Adrenal gland (tissue), 12 donors: Measurements from ENCODE around the gene CTPS2. TPM values are rescaled to one million over a fixed set of nuclear protein-coding genes. Genes with fewer than 3 reads are reported as not detected.

Source experiments
- DNase-seq, 7 donors: peaks; one replicate each; pipeline ENCODE4 v3.0.0-alpha.2; 2019 to 2020
- H3K27ac ChIP-seq, 5 donors: fragments of 200-600 bp; sonication (generic) in 4 of 5; 1 replicate in 3 of 5; 2 replicates in 2 of 5; pipeline versions ENCODE4 v1.5.1 to v1.8.0; 2016 to 2020; ENCODE audit warnings: mild to moderate bottlenecking in 1 of 5
- H3K27me3 ChIP-seq: fragments of 200-600 bp; 2 replicates; pipeline ENCODE4 v1.8.0; 2021
- H3K36me3 ChIP-seq, 2 donors: fragments of 200-600 bp; replicated peaks in 1 of 2; 1 replicate in 1 of 2; 2 replicates in 1 of 2; pipeline versions ENCODE4 v1.5.1 to v1.8.0; 2018 to 2022
- H3K4me1 ChIP-seq, 2 donors: fragments of 200-600 bp; replicated peaks in 1 of 2; 1 replicate in 1 of 2; 2 replicates in 1 of 2; pipeline versions ENCODE4 v1.5.1 to v1.8.0; 2018 to 2021
- H3K4me3 ChIP-seq, 4 donors: fragments of 200-600 bp; sonication (generic) in 3 of 4; one replicate each; pipeline ENCODE4 v1.5.1; 2016 to 2018
- H3K9me3 ChIP-seq, 3 donors: fragments of 200-600 bp; sonication (generic) in 1 of 3; replicated peaks in 1 of 3; 1 replicate in 2 of 3; 2 replicates in 1 of 3; pipeline versions ENCODE4 v1.5.1 to v1.8.0; 2016 to 2021
- POLR2A ChIP-seq, 2 donors: fragments of 450-650 bp; IDR thresholded peaks; one replicate each; pipeline ENCODE4 v1.6.1; 2017; ENCODE audit warnings: antibody characterized with exemption in 2 of 2, mild to moderate bottlenecking in 2 of 2, moderate library complexity in 1 of 2
- WGBS, 4 donors: extraction: QIAGEN DNeasy Blood & Tissue Kit in 2 of 4; methylation state at CpG; one replicate each; pipeline versions ENCODE4 v1.1.5 to v1.1.7; 2013 to 2017; 5-methylcytosine and 5-hydroxymethylcytosine counted together
- intact Hi-C, 2 donors: fragments of 100-400 bp; cut with DNase I; formaldehyde crosslinking; loops; one replicate each; pipeline versions ENCODE4 v1.14.1 to v1.15.0; 2022 to 2023
- polyA plus RNA-seq, 3 donors: library from polyadenylated mRNA; stranded (reverse); fragments of 200-250 nt in 2 of 3; fragments of 350-450 nt in 1 of 3; fragmentation: Illumina TruSeq in 1 of 3; extraction: RNeasy Lipid Tissue Mini Kit (QIAGEN cat#74804) in 1 of 3; gene quantifications; one replicate each; pipeline ENCODE4 v1.2.3, GENCODE V29; 2013 to 2014
- total RNA-seq, 9 donors: library from RNA; depleted of rRNA in 4 of 9; stranded (reverse); fragments of >200 nt in 4 of 9; fragments of 120-200 nt in 1 of 9; fragmentation: NEBNext Ultra II Directional in 1 of 9; extraction: Animal tissue kit (Norgen Biotek cat#: 25700) in 1 of 9; gene quantifications; one replicate each; pipeline versions ENCODE4 v1.1.0 to v1.2.4, GENCODE V29; 2013 to 2023
- TF ChIP-seq, protein P1 (sequence below), 6 experiments: fragments of 450-650 bp in 4 of 6; fragments of 200-600 bp in 2 of 6; sonication (generic) in 1 of 6; IDR thresholded peaks; 1 replicate in 5 of 6; 2 replicates in 1 of 6; pipeline versions ENCODE4 v1.5.1 to v1.8.0; 2016 to 2021; ENCODE audit warnings: antibody characterized with exemption in 6 of 6, mild to moderate bottlenecking in 2 of 6, moderate library complexity in 1 of 6
- donor health status: healthy with polysubstance abuse.
- donor health status: Bipolar disorder and iron deficiency.
- donor health status: DM: yes; HTN: yes; CAD: no.
- donor health status: DM: no; HTN: no; CAD: no.
- donor health status: DM: no; HTN: no; CAD: no.
- donor health status: DM: yes; HTN: yes; CAD: no.

The CTPS2 gene
- total and polyA plus RNA-seq, 12 donors: 8.1 to 35.8 (median 18.6) TPM

DNA sequence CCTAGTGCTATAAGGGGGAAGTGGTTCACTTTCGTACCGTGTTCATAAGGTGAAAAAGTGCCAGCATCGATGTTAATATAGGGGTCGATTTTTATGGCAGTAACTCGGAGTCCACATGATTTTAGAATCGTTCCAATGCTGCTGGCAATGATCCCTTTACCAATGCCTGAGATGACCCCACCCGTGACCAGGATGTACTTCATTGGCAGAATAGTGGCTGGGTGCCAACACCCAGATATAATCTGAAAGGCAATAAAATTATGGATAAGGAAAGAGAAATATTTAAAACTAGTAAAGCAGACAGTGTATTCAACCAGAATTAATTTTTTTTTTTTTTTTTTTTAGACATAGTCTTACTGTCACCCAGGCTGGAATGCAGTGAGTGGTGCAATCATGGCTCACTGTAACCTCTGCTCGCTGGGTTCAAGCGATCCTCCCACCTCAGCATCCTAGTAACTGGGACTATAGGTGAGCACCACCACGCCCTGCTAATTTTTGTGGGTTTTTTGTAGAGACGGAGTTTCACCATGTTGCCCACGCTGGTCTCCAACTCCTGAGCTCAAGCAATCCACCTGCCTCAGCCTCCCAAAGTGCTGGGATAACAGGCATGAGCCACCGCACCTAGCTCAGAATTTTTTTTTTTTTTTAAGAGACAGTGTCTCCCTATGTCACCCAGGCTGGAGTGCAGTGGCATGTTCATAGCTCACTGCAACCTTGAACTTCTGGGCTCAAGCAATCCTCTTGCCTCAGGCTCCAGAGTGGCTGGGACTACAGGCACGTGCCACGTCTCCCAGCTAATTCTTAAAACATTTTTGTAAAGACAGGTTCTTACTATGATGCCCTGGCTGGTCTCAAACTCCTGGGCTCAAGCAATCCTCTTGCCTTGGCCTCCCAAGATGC lies 9.5 kb downstream of the CTPS2 start:
- Histone ChIP-seq H3K4me3 (no peak overlapping the region), H3K36me3 (no peaks in the 10 kb centered on the region), H3K27ac (no peak overlapping the region), H3K27me3 (no peaks in the 10 kb centered on the region), H3K9me3 (no peaks in the 10 kb centered on the region), H3K4me1 (no peaks in the 10 kb centered on the region)
- peak in 3 of 7 donors; percentile 30 to 47 (median 47) for DNase-seq
- TF ChIP-seq, protein P1, sequence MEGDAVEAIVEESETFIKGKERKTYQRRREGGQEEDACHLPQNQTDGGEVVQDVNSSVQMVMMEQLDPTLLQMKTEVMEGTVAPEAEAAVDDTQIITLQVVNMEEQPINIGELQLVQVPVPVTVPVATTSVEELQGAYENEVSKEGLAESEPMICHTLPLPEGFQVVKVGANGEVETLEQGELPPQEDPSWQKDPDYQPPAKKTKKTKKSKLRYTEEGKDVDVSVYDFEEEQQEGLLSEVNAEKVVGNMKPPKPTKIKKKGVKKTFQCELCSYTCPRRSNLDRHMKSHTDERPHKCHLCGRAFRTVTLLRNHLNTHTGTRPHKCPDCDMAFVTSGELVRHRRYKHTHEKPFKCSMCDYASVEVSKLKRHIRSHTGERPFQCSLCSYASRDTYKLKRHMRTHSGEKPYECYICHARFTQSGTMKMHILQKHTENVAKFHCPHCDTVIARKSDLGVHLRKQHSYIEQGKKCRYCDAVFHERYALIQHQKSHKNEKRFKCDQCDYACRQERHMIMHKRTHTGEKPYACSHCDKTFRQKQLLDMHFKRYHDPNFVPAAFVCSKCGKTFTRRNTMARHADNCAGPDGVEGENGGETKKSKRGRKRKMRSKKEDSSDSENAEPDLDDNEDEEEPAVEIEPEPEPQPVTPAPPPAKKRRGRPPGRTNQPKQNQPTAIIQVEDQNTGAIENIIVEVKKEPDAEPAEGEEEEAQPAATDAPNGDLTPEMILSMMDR (IDR thresholded peaks at IDR 0.05): no peak
- TF ChIP-seq POLR2A (IDR thresholded peaks at IDR 0.05): no peak
- 61 to 81% (median 78%) methylated on average over 9 to 15 of the region's 15 CpGs for WGBS, 4 donors
- intact Hi-C loops: no loop called here

DNA sequence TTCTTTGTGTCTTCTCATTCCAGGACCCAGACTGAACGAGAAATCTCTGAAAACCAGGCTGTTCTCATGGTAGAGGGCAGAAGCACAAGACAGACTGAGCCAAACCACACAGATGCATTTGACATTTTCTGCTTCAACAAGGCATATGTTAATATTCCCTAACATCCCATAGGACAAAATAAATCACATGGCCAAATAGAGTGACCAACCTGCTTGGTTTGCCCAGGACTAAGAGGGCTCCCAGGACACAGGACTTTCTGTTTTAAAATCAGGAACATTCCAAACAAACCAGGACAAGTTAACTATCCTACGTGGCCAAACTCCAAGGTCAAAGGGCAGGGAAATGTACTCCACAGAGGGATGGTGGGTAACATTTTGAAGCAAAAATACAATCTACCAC lies 11.7 kb downstream of the CTPS2 start:
- Histone ChIP-seq H3K27me3 (no peaks in the 10 kb centered on the region), H3K4me1 (peaks cover 0 to 12% of the 10 kb centered on the region in 2 donors), H3K9me3 (no peaks in the 10 kb centered on the region), H3K4me3 (no peak overlapping the region), H3K36me3 (no peaks in the 10 kb centered on the region), H3K27ac (peak overlapping the region in 1 of 5 donors; percentile 5)
- intact Hi-C loops: no loop called here
- no peak for DNase-seq
- no peak for TF ChIP-seq POLR2A (IDR thresholded peaks at IDR 0.05)
- TF ChIP-seq, protein P1 (IDR thresholded peaks at IDR 0.05): no peak
- 44 to 57% (median 51%) methylated on average over 2 of the region's 2 CpGs for WGBS, 4 donors

DNA sequence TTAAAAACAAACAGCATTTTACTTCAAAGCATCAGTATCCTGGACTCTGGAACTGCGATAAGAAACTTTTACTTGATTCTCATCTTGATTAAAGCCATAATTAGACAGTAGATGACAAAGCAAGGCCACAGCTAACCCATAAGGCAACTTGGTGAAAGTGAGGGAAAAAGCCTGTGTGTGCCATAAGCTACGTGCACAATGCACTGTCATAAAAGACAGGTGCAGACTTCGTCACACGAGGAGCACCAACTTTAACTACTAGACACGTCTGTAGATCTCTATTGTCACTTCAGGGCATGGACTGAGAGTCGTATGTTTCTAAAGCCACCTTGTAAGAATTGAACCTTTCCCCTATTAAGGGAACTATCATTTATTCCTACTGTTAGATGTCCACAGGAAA lies 13.1 kb downstream of the CTPS2 start:
- intact Hi-C loops: no loop called here

DNA sequence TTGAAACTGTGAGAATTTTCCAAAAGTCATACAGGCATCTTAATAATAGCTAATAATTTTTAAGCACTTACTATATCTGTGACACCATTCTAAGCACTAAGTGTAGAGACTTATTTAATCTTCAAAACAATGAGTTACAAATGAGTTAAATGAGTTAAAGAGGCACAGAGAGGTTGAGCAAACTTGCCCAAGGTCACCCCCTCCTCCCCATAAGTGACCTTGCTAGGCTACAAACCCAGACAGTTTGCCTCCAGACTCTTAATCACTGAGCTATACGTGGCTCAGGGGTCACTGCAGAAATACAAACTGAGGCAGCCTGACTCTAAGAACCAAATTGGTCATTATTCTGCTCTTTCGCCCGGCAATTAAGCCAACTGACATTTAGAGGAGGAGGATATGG lies 15.5 kb downstream of the CTPS2 start:
- peaks cover 3% of the 10 kb centered on the region for H3K27me3 ChIP-seq
- no peak overlapping the region for H3K4me3 ChIP-seq
- H3K9me3 ChIP-seq: no peaks in the 10 kb centered on the region
- intact Hi-C loops: no loop called here
- H3K27ac ChIP-seq: peak overlapping the region in 2 of 5 donors; percentile 0 to 24
- TF ChIP-seq, protein P1 (IDR thresholded peaks at IDR 0.05): no peak
- no peak for TF ChIP-seq POLR2A (IDR thresholded peaks at IDR 0.05)
- peaks cover 0 to 12% of the 10 kb centered on the region in 2 donors for H3K4me1 ChIP-seq
- H3K36me3 ChIP-seq: peaks cover 0 to 4% of the 10 kb centered on the region in 2 donors
- peak in 2 of 7 donors; percentile 35 to 39 for DNase-seq
- 0 to 48% (median 37%) methylated on average over 2 to 3 of the region's 3 CpGs for WGBS, 4 donors

More for the DNA sequence above, 13.1 kb downstream of the CTPS2 start:
- Histone ChIP-seq H3K4me1 (peaks cover 0 to 12% of the 10 kb centered on the region in 2 donors), H3K4me3 (no peak overlapping the region), H3K36me3 (no peaks in the 10 kb centered on the region), H3K9me3 (no peaks in the 10 kb centered on the region), H3K27me3 (no peaks in the 10 kb centered on the region), H3K27ac (no peak overlapping the region)
- TF ChIP-seq POLR2A (IDR thresholded peaks at IDR 0.05): no peak
- TF ChIP-seq, protein P1 (IDR thresholded peaks at IDR 0.05): no peak
- WGBS, 4 donors: 65 to 73% (median 72%) methylated on average over 6 of the region's 6 CpGs
- DNase-seq: no peak
